ENCODE results near the gene KCNMA1. TPM values are rescaled to one million over a fixed set of nuclear protein-coding genes. Genes with fewer than 3 reads are reported as not detected.

The KCNMA1 gene
- total and polyA plus RNA-seq, 10 of the 15 experiments (the other 5 are each of a cell fraction or from before 2014, with no cell fraction given): 8.5 to 77.0 (median 21.3) TPM

- TF ChIP-seq CUX1 (IDR thresholded peaks at IDR 0.05; ENCODE audit: insufficient replicate concordance, low read depth, low read length): no peak
- no peak for TF ChIP-seq SREBF1 (IDR thresholded peaks at IDR 0.05; ENCODE audit: low read length)
These were observed 338.3 kb downstream of the KCNMA1 start (continued) for GRCh38 chr10:77299320-77299719.

DNA sequence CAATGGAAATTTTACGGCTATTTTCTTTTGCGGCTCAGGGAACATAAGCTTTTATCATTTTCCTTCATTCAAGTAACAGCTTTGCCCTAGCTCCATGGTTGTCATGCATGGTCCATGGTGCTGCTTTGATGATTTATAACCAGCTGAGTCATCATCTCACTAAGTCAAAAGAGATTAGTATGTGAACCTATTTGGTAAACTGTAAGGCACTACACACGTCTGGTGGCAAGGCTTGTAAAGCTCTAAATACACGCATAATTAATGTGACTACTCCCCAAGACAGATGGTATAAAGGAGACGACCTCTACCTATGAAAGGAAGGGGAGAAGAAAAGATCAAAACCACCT lies 340.2 kb downstream of the KCNMA1 start:
- ChIA-PET RAD21 (ENCODE audit: unreplicated experiment) (interaction anchor here (1.0 to 2.2 kb wide), 6 partner anchors 67 to 414 kb away, joined by 3 to 7 read pairs (median 4); no protein-coding TSS in a partner anchor), CTCF (interaction anchor here (0.7 to 1.9 kb wide), 13 partner anchors 9 to 415 kb away, joined by 3 to 9 read pairs (median 3); no protein-coding TSS in a partner anchor), SMC1A (ENCODE audit: uncharacterized antibody, unreplicated experiment) (interaction anchor here (1.1 to 2.8 kb wide), 10 partner anchors 8 to 414 kb away, joined by 3 to 14 read pairs (median 4); no protein-coding TSS in a partner anchor), POLR2A (no interaction called here)
- Histone ChIP-seq H3K27ac (ENCODE audit: control insufficient read depth, insufficient read depth) (no peak overlapping the region), H4K20me1 (ENCODE audit: control insufficient read depth, insufficient read depth) (no peaks in the 10 kb centered on the region), H3K36me3 (ENCODE audit: control insufficient read depth in 2 of 2, insufficient read depth in 2 of 2, low read length in 1 of 2) (no peaks in the 10 kb centered on the region), H3K9me3 (replicated peaks; ENCODE audit: control insufficient read depth, insufficient read depth, low read length) (no peaks in the 10 kb centered on the region), H3K4me2 (ENCODE audit: control insufficient read depth, insufficient read depth) (no peak overlapping the region), H3K27me3 (replicated peaks in 1 of 2; ENCODE audit: control insufficient read depth in 2 of 2, insufficient read depth in 2 of 2, low read length in 1 of 2) (no peaks in the 10 kb centered on the region), H3K4me1 (ENCODE audit: control insufficient read depth, insufficient read depth, low read length) (no peaks in the 10 kb centered on the region), H3K9ac (ENCODE audit: control insufficient read depth, insufficient read depth, low read length) (no peak overlapping the region), H2AFZ (ENCODE audit: control insufficient read depth, low read depth, low read length) (no peak overlapping the region), H3K4me3 (no peak overlapping the region), H3K79me2 (ENCODE audit: control insufficient read depth, insufficient read depth, low read length) (no peaks in the 10 kb centered on the region)
- 37% methylated on average over 5 of the region's 5 CpGs for WGBS (ENCODE audit: insufficient coverage, insufficient replicate concordance, low lambda C conversion rate, missing lambda C conversion rate)
- in situ Hi-C loops (cut with MboI): no loop called here
- DNase-seq (ENCODE audit: low read depth, low spot score) (no peak), ATAC-seq (no peak), FAIRE-seq (no peak)
- intact Hi-C loops (cut with micrococcal nuclease; ENCODE audit: unreplicated experiment): no loop called here
- BruUV-seq (replicated peaks): no TSS peak
- TF ChIP-seq HDAC6 (IDR thresholded peaks at IDR 0.05; ENCODE audit: unreplicated experiment): no peak
- TF ChIP-seq, protein P1, sequence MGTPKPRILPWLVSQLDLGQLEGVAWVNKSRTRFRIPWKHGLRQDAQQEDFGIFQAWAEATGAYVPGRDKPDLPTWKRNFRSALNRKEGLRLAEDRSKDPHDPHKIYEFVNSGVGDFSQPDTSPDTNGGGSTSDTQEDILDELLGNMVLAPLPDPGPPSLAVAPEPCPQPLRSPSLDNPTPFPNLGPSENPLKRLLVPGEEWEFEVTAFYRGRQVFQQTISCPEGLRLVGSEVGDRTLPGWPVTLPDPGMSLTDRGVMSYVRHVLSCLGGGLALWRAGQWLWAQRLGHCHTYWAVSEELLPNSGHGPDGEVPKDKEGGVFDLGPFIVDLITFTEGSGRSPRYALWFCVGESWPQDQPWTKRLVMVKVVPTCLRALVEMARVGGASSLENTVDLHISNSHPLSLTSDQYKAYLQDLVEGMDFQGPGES (IDR thresholded peaks at IDR 0.05): no peak
